ENCODE data around the gene PP2D1.
"Not testable (repeated sequence)": the region's sequence is repeated elsewhere in the genome, so short reads cannot be mapped to it uniquely, and the experiment has no call there.

PP2D1 gene

GRCh38 chr3:19967812-19968211 is 44.3 kb downstream of the PP2D1 start:
- no peak for DNase-seq (ENCODE audit: low read depth in 2 of 2)

DNA sequence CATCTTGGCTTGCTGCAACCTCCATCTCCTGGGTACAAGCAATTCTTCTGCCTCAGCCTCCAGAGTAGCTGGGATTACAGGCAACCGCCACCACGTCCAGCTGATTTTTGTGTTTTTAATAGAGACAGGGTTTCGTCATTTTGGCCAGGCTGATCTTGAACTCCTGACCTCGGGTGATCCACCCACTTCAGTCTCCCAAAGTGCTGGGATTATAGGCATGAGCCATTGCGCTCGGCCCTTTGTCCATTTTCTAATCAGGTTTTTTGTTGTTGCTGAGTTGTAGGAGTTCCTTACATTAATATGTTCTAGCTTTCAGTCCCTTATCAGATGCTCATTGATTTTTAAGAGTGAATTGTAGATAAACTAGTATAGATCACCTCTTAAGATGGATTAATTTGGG is 44.9 kb downstream of the PP2D1 start:
- no peak for DNase-seq (ENCODE audit: low read depth in 2 of 2)

- no peak for DNase-seq (ENCODE audit: low read depth in 2 of 2)
Observed at GRCh38 chr3:19961960-19962359, 50.1 kb downstream of the PP2D1 start.

DNA sequence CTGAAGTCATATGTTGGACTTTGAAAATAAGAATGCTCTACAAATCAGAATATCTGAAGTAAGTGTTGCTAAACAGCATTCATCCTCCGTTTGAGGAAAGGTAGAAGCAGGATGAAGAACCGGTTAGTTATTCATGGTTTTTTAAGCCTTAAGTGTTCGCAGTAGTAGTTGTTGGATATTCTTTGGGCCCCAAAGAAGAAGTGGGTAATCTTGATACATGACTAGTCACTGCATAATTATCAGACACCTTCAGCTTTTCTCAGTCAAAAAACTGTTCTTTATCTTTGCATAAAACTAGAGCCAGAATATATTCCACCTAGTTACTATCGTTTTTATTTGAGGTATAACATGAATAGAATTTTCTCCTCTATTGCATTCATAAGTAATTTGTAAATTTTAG is 51.4 kb downstream of the PP2D1 start:
- no peak for DNase-seq (ENCODE audit: low read depth in 2 of 2)

GRCh38 chr3:19959505-19959904 is 52.6 kb downstream of the PP2D1 start:
- no peak for DNase-seq (ENCODE audit: low read depth in 2 of 2)

- not testable (repeated sequence) for DNase-seq (ENCODE audit: low read depth in 2 of 2)
Observed at GRCh38 chr3:19957354-19957753, 54.7 kb downstream of the PP2D1 start.

- DNase-seq (ENCODE audit: low read depth in 2 of 2) = no peak
Observed at GRCh38 chr3:19954676-19955075, 57.4 kb downstream of the PP2D1 start.

GRCh38 chr3:19950316-19950715 is 61.7 kb downstream of the PP2D1 start:
- no peak for DNase-seq (ENCODE audit: low read depth in 2 of 2)

- no peak for DNase-seq (ENCODE audit: low read depth in 2 of 2)
Observed at GRCh38 chr3:19948226-19948591, 63.9 kb downstream of the PP2D1 start.

DNA sequence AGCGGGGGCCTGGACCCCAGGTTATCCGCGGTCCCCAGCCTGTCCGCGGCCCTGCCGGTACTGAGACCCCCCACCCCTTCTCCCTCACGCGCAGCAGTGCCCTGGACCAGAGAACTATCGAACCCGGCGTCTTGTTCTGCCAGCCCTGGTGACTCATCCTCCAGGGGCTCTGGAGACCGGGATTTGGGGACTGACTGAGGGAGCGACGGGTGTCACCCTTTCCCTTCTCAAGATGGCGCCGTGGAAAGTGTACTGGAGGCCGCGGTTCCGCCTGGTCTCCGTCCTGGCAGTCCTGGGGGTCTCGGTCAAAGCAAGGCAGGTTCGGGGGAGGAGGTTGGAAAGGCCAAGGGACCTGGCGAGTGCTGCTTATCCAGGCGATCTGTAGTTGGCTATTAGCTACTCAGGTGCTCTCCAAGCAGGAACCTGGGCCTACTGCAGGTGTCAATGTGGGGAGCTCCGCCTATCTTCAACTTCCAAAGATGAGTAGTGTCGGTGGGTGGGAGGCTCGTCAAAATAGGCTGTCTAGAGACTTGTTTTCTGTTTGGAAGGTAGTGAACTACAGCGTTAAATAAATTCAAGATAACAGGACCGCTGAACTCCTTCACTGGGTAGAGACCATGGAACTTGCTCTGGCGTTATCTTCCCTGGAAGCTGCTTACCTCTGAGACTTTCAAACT is 64.4 kb downstream of the PP2D1 start:
- peak; percentile 26 to 29 for DNase-seq (ENCODE audit: low read depth in 2 of 2)

DNA sequence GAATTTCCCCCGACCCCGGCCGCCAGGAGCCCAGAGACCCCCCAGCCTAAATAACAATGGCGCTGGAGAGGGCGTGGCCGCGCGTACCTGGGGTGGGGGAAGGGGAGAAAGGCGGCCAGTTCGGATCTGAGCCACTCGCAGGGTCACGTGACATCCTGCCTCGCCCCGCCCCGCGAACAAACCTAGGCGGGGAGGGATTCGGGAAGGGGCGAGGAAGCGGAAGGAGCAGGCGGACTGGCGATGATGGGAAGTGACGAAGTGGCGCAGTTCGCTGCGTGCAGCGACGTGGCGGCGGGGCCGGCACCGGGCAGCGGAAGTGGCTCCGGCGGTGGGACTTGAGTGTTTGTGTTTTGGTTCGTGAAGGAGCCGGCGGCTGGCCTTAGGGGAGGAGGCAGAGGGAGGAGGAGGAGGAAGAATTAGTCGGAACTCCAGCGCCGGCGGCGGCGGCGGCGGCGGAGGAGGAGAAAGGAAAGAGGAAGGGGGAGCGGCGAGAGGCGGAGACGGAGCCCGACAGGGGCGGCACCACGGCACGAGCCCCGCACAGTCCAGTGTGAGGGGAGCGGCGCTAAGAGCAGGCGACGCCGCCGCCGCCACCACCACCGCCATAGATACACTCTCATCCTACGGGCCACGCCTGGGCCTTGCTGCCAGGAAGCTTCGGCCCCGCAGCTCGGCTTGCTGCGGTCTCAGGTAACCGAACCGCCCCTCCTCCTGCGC is 65.1 kb downstream of the PP2D1 start, which contains the start of gene RAB5A:
TSS of gene RAB5A (plus strand) at position 266 of the 717 bp plus-strand sequence. CDS start 3,802 bp downstream, outside the sequence.
- DNase-seq (ENCODE audit: low read depth in 2 of 2) = peak; percentile 94 to 96

DNA sequence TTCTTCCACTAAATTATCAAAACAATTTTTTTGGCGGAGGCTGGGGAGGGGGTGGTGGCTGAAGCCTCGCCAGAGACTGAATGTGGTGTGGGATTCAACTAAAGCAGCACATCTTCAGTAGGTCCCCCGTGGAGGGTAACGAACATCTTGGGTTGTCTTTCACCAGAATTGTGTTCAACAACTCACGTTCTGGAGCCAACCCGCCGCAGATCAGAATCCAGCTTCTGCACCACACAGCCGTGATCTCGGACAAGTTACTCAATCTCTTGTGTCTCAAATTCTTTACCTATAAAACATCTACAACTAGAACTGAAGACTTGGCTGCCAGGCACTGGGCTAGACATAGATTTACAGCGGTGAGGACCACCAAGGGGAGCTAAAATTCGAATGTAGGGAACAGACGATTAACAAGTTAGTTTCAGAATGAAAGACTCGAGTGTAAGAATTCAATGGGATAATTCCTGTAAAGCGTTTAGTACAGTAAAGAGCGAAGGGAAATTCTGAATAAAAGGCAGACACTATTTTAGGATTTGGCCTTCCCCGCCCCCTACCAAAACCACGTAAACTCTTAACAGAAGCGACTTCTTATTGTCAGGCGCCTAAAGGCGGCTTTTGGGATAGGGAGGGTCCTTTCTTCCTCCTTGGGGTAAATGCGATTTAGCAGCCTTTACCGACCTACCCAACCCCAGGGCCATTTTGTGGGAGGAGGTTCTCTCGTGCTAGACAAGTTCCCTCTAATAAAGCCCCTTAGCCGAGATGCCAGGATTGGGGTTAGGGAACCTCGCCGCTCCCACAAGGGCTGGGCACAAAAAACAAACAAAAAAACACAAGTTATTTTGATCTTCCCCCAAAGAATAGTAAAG is 65.9 kb downstream of the PP2D1 start:
- DNase-seq (ENCODE audit: low read depth in 2 of 2) = no peak

- no peak for DNase-seq (ENCODE audit: low read depth in 2 of 2)
Observed at GRCh38 chr3:19945534-19945933, 66.5 kb downstream of the PP2D1 start.

DNA sequence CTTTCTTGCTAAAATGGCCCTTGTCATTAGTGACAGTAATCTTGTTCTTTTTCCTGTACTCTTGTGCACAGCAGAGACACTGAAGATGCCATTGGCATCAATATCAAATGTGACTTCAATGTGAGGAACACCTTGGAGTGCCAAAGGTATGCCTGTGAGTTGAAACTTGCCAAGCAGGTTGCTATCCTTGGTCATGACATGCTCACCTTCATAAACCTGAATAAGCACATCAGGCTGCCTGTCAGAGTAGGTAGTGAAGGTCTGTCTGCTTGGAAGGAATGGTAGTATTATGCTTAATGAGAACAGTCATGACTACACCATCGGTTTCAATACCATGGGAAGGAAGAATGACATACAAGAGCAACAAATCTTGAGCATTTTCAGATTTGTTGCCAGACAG is 71.4 kb downstream of the PP2D1 start:
- DNase-seq (ENCODE audit: low read depth in 2 of 2) = no peak

GRCh38 chr3:19938295-19938627 is 73.8 kb downstream of the PP2D1 start:
- no peak for DNase-seq (ENCODE audit: low read depth in 2 of 2)

DNA sequence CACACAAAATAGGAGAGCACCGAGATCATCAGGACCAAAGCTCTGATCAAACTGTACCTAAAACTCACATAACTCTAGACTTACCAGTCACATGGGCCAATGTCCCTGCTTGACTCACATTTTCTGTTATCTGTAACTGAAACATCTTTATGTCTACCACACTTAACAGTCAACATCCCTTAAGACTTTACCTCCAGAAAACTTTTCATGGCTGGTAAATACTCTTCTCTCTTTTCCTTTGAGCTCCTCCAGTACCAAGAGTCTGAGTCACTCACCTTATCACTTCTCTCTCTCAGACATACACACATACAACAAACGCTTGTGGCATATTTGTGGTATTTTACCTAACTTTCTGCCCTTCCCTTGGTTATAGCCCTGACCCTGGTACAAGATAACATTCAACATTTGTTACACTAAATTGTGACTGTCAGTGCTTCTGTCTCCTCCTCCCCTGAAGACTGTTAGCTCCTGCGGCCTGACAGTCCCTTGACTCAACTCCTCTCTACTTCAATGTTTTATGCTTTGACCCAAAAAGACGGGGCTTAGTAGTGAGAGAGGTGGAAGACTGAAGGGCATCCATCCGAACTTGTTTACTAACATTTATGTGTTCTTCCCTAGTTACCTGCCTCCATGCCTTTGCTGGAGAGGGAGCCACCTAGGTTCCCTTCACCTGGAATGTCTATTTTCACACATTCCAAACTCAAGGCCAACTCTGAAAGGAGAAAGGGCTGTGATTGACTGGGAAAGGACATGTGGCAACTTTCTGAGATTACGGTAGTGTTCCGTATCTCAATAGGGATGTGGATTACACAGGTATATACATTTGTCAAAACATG is 74.4 kb downstream of the PP2D1 start:
- no peak for DNase-seq (ENCODE audit: low read depth in 2 of 2)
